SW480 (cell line): ENCODE measurements around the gene VPS54.

Experiments
- DNase-seq: peaks from one replicate; pipeline ENCODE4 v3.0.0-alpha.2; 2016; ENCODE audit warnings: low spot score

VPS54 gene

DNA sequence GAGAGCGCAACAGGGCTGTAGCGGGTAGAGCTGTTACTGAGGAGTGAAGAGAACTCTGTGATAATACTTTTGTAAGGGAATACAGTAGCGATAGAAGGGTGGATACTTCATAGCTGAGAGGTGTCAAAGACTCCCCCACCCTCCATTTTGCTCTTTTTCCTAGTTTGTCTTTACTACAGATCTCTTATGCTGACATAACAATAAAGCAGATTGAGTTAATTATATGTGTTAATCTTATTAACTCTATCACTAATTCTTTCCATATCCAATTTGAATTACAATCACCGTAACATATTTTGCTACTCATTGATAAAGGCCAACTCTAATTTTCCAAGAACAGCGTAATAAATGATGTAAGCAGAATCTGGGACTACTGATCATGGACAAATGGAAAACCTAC, 120.4 kb downstream of the VPS54 start:
- DNase-seq = no peak

DNA sequence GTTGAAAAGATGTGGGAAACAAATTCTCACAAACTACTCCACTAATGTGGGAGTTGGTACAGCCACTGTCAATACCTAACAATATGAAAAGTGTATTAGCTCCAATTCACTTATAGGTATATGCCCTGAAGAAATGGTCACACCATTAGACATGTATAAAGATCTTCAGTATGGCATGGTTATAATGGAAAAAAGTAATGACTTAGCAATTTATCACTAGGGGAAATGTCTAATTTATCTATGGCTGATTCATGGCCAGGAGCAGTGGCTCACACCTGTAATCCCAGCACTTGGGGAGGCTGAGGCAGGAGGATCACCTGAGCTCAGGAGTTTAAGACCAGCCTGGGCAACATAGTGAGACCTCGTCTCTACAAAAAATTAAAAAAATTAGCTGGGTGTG, 125.1 kb downstream of the VPS54 start:
- DNase-seq = no peak

DNA sequence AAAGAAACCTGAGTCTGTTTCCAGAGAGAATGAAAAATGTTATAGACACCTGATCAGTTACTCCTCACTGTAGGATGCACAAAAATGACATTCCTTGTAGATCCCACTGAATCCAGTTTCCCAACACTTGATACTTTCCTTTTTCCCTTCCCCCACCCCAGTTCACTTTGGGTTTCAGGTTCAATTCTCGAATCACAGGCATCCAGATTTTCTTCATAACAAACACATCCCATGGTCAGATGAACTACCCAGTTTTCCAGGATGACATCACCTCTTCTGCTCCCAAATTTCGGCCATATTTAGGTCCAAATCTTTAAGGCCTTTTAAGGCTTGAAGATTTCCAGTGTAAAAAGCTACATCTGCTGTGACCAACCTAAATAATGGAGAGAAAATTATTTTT, 126.1 kb downstream of the VPS54 start:
- DNase-seq = no peak

- no peak for DNase-seq
Measured at GRCh38 chr2:63891488-63892030, 127.7 kb downstream of the VPS54 start.

GRCh38 chr2:63890678-63891077, 128.6 kb downstream of the VPS54 start:
- DNase-seq = no peak

GRCh38 chr2:63888490-63889402, 130.5 kb downstream of the VPS54 start:
- peak; percentile 59 for DNase-seq

DNA sequence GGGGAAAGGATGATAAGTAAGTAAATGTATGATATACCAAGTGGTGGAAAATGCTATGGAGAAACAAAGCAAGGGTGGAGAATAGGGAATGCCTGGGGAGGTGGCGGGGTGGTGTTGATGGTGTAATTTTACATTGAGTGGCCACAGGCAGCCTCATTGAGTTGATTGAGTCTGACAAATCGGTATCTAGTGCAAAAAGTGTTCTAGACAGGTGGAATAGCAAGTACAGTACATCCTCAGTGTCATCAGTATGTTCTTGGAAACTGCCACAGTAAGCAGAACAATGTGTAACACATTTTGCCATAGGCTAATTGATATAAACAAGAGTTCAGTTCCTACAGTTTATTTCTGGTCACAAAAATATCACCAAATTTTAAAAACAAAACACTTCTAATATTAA, 131.2 kb downstream of the VPS54 start:
- DNase-seq = no peak

DNA sequence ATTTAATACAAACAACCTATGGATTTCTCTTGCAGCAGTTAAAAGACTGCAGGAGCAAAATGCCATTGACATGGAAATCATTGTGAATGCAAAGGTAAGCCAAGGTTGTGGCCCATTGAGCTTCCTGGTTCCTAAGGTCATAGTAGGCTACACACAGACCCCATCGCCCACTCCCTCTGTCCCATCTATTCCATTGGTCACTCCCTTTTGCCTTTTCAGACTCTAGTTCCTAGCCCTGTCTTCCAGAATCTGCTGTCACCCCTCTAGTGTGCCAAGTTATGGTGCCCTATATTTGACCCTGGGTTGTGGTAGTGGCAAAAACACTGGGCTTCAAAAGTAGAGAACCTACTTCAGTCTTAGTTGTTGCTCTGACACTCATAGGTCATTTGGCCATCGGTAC, 132.8 kb downstream of the VPS54 start:
- no peak for DNase-seq

GRCh38 chr2:63882395-63883105, 136.7 kb downstream of the VPS54 start:
- no peak for DNase-seq

- no peak for DNase-seq
Measured at GRCh38 chr2:63881205-63881604, 138.0 kb downstream of the VPS54 start.

DNA sequence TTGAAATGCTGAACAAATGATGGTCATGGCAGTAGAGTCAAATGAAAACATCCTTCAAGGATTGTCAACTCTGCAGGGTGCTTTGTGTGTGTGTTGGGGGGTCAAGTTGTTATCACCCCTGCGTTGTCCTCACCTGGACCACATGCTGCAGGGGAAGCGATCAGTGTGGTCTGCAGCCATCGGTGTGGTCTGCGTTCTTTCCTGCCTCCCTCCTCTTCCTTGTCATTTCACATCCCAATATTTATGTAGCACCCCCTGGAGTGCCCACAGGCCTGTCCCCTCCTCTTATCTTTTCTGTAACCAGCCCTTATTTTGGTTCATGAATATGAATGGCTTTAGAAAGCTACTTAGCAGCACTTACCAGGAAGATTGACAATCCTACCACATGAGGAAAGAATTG, 138.6 kb downstream of the VPS54 start:
- DNase-seq = no peak

DNA sequence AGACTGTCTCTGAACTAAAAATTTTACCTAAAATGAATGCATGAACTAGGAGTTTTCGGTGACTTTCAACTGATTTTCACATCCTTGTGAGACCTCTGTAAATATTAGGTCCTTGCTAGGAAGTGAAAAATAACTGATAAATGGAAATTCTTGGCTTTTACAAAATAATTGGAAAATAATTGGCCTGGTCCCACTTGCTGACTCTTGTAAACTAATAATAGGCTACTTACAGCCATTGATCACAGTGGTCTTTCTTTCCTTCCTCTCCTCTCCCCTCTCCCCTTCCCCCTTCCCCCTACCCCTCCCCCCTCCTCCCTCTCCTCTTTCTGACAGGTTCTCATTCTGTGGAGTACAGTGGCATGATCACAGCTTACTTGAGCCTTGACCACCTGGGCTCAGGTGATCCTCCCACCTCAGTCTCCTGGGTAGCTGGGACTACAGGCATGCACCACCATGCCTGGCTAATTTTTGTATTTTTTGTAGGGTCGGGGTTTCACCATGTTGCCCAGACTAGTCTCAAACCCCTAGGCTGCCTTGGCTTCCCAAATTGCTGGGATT, 139.3 kb downstream of the VPS54 start:
- DNase-seq = no peak

DNA sequence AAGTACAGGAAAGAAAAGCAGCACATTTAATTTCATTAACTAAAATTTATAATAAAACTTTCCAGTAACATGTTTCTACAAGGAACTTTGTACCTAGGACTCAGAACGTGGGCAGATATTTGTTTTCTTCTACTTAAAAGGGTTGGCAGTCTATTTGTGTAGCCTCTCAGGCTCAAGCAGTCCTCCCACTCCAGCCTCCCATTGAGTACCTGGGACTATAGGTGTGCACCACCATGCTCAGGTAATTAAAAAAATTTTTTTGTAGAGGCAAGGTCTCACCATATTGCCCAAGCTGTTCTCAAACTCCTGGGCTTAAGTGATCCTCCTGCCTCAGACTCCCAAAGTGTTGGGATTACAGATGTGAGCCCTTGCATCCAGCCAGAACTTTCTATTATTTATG, 140.7 kb downstream of the VPS54 start:
- no peak for DNase-seq

- no peak for DNase-seq
Measured at GRCh38 chr2:63876311-63876710, 142.9 kb downstream of the VPS54 start.

DNA sequence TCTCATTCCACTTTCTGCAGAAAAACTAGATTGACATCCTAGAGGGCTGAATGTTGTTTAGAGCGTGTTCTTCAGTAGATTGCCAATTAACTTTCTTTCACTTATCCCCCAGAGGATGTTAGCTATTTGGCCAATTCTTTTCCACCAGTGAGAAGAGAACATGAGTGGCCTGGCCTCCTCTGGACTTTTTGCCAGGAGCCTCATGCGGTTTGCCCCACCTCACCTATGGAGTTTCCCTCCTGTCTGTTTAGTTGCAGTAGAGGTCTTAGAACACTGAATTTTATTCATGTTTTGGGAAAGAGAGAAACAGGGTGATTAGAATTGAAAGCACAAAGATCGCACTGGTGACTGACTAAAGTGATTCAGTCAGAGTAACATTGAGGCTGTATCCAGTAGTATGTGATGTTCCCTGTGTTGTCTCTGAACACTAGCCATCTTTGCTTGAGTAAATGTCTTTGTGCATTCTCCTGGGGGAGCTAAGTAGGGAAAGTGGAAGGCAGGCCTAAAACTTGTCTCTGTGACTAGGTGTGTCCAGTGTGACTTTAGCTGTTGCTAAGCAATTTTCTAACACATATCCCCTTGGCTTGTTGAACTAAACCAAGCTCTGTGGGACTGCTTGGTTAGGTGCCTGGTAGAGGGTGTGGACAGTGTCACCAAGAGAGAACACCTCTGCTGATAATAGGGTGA, 143.5 kb downstream of the VPS54 start:
- no peak for DNase-seq

DNA sequence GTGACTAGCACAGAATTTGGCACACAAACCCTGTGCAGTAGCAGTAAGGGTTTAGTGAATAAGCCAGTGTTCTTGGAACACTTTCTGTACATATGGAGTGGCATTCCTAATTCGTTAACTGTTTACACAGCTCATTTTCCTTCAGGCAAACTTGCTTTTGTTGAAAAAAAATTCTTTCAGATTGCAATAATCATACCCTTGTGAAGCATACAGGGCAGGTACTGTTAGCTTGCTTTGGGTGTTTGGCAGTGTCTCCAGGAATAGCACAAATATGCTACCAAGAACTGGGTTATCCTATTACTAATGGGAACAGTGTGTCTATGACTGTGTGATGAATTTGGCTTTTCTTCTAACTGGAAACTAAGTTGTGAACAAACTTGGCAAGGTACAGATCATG, 144.1 kb downstream of the VPS54 start:
- no peak for DNase-seq

- no peak for DNase-seq
Measured at GRCh38 chr2:63874204-63875130, 144.8 kb downstream of the VPS54 start.

DNA sequence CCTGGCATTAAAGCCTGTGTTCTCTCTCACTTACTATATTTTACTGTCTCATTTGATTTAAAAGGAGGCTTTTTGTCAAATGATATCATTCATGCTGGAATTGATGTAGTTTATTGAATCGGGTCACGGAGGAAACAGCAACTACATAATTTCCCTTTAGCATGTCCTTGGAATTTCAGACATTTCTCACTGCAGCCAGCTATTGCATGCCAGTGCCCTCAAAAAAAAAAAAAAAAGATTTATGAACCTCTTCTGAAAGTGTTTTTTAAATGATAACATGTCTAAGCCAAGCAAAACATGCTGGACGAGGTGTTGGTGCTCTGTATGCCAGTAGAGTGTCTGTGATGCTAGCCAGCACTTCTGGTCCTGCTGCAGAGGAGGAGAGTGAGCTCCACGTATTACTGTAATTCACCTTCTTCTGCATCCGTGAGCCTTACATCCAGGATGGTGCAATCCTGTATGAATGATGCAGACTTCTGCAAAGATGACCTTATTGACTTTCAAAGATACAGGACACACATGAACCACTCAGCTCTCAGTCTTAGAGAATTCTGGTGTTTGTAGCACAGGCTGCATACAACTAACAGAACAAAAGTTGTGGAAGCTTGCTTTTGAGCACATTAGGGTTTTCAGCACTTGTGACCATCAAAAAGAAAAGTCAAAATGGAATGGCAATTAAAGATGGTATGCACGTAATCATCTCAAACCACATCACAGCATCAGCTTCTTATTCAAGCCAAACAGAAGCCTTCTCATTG, 146.5 kb downstream of the VPS54 start:
- no peak for DNase-seq

DNA sequence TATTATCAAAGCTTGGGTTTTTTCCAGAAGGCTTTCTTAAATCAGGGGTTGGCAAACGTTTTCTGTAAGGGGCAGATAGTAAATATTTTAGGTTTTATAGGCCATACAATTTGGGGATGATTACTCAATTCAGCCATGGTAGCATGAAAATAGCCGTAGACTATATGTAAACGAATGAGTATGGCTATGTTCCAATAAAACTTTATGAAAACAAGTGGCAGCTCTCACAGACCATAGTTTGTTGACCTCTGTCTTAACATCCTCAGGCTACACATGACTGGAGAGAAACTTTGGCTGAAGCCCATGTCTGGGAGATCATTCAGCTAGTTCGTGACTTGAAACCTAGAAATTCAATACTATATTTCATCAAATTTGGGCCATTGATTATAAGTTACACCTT, 147.4 kb downstream of the VPS54 start:
- no peak for DNase-seq

GRCh38 chr2:63870679-63871078, 148.5 kb downstream of the VPS54 start:
- no peak for DNase-seq
